Activated T-cell treated with anti-CD3 and anti-CD28 coated beads, Interleukin-2, amount 50 U/mL, for 1 hour (primary cell): ENCODE results near the gene EFCC1.
A peak's percentile ranks its signal among the peaks of the same experiment; 100 is the strongest.

Experiments used
- DNase-seq: peaks from one replicate; pipeline ENCODE4 v3.0.0-alpha.2; 2020

Gene EFCC1

DNA sequence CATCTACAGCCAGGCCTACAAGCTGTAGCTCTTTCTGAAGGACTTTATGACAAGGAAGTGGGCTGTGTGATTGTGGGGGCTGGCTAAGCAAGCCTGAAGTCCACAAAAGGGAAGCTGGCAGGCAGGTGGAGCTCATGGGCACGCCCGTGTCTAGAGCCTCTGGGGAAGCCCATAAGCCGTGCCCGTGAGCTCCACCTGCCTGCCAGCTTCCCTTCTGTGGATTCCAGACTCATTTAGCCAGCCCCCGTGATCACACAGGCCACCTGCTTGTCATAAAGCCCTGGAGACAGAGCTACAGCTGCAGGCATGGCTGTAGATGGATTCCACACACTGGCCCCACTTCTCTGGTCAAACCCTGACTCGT, 15.2 kb downstream of the EFCC1 start:
- DNase-seq = peak; percentile 61

DNA sequence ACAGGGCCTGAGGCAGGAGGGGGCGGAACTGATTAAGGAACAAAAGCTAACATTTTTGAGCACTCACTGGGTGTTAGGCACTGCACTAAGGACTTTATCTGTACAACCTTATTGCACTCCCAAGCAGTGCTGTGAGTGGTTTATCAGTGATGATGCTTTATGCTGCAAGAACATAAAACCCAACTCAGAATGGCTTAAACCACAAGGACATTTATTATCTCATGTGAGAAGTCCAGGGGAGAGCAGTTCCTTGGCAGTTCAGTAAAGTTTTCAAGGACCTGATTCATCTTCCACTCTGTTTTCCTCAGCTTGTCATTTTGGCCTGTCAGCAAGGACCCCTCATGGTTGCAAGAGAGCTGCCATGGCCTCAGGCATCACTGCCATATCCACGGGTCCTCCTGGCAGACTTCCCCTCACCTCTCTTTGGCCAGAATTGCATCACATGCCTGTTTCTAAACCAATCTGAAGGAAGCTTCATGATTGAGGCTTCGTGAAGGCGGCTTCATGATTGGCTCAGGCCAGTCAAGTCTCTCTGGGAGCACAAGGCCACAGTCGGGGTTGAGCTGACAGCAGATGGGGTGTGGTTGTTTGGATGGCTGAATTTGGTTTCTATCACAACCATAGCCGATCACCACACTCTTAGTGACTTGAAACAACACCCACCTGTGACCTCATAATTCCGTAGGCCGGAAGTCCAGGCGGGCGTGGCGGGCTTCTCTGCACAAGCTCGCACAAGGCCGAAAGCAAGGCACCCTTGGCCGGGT, 15.8 kb downstream of the EFCC1 start:
- peak; percentile 41 for DNase-seq

DNA sequence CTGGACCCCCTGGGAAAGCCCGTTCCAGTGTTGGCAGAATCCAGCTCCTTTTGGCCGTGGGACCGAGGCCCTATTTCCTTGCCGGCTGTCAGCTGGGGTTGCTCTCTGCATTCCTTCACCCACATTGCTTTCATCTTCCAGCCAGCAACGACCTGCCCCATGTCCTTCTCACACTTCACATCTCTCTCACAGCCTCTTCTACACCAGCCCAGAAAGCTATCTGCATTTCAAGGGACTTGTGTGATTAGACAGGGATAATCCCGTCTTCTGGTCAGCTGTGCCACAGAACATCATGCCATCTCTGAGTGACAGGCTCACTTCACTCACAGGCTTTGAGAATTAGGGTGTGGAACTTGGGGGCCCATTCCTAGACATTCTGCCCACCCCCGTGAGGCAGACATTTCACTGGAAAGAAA, 16.4 kb downstream of the EFCC1 start:
- DNase-seq = no peak

DNA sequence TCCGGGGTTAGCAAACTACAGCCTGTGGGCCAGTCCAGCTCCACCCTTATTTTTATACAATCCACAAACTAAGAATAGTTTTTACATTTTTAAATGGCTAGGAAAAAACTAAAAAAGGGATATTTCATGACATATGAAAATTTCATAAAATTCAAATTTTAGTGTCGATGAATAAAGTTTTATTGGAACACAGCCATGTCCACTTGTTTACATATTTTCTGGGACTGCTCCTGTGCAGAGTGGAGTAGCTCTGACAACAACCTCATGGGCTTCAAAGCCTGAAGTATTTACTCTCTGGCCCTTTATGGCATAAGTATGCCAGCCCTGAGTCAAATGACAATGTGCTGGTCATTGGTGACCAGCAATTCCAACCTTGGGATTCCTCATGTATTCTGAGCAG, 17.2 kb downstream of the EFCC1 start:
- DNase-seq = no peak

DNA sequence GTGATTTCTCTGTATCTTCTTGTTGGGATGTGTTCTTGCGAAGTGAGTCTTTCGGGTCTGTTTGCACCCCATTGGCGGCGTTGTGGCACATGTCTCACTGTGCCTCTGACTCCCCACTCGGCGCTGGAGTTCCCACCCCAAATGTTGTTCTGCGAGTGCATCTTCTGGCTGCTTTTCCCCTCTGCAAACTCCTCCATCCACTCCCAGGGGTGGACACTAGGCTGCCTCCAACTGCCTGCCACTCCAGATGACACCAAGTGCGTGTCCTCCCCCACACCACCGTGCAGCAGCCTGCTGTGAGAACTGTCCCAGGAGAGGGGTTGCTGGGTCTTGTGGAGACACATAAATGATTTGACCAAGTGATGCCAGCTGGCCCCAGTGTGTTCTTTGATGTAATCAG, 17.6 kb downstream of the EFCC1 start:
- no peak for DNase-seq

DNA sequence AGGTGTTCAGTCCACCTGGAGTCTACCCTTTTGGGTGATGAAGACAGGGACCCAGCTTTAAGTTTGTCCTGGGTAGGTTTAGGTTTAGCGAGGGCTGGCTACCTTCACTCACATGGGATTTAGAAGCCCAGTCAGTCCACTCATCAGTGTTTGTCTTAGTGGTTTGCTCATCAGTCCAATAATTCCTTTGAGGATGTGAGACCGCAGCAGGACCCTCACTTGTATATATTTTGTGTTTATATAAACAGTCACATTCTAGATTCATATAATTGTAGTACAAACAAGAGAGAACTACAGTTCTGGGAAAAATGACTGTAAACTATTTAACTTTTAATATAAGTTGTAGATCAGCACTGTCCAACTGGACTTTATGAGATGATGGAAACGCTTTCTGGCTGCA, 18.2 kb downstream of the EFCC1 start:
- DNase-seq = no peak

DNA sequence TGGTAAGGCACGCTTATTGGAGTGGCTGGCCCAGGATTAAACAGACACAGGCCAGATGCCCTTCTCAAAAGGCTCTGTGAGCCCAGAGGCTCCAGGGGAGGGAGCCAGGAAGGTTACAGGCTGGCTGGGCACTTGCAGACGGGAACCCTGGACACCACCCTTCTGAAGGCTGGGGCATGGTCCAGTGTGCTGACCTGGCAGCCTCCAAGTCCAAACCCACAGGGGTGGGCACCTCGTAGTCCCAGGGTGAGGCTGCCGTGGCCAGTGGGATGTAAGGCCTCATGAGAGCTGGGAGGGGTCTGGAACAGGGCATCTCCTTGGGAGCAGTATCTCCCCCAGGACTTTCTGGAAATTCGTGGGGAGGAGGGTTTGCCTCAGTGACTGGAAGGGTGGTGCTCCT, 19.6 kb downstream of the EFCC1 start:
- no peak for DNase-seq

DNA sequence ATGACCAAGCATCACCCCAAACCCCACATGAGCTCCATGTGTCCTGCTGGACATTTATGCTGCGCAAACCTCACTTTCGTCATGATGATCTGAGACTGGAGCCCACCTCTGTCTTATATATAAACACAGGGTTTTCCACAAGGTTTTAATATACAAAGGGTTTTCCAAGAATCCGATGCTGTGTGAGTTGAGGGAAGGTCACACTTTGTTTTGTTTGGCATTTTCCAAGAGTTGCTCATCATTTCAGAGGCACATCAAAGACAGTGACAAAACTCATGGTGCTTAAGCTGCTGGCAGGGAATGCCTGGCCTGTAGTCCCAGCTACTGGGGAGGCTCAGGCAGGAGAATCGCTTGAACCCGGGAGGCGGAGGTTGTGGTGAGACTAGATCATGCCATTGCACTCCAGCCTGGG, 20.0 kb downstream of the EFCC1 start:
- DNase-seq = no peak

DNA sequence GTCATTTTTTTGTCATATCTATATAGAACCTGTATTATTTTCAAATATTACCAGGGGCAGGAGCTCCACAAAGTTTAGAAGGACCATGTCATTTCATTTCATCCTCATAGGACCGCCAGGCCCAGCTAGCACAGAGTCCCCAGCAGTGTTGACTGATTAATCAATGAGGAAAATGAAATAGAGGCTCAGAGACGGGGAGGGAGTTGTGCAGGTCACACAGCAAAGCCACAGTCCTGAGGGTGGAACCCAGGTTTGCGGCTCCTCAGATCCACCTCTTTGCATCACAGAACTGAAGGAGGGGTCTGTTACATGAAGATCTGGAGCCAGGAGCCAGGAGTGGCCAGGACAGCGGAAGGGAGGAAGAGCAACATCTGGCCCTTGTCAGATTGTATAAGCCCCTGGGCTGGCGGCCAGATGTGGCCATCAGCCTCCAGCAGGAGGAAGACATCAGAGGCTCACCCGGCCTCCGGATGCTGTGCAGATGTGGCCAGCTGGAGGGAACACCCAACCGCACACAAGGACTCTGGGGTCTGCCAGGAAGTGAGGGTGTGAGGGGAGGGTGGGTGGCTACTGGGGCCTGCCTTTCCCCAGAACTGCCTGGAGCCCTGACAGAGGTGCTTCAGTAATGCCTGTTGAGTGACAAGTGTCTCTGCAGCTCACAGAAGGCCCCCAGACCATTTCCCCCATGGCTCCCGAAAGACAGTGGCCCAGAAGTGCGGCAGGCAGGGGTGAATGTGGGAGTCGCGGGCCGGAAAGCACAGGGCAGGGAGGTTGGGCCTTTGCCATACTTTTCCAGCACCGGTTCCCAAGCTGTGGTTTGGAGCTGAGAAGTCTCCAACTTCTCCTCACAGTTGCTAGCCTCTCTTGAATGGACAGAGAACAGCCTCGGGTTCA, 21.3 kb downstream of the EFCC1 start:
- no peak for DNase-seq

DNA sequence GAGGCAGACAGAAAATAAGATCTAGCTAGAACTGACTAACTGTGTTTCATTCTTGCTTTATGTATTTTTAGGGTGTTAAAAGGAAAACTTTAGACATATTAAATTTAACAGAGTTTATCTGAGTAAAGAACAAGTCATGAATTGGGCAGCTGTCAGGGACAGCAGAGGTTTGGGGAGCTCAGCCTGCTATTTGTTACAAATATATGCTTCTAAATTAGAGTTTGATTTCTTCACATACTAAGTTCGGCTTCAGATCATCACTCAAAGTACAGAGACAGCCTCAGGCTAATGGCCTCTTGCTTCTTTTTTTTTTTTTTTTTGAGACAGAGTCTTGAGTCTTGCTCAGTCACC, 21.9 kb downstream of the EFCC1 start:
- no peak for DNase-seq

DNA sequence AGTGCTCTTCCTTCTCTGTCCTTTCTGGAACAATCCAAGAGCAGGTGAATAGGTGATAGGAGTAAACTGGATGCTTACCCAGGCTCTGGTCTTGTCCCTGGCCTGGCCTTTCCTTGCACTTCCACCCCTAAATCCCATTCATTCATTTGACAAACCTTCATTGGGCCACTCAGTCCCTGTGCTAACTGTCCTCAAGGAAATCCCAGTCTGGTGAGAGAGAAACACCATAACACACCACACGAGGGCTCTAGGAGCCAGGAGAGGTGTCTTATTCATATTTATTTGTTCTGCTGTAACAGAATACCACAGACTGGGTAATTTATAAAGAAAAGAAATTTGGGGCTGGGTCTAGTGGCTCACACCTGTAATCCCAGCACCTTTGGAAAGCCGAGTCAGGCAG, 22.8 kb downstream of the EFCC1 start:
- no peak for DNase-seq

DNA sequence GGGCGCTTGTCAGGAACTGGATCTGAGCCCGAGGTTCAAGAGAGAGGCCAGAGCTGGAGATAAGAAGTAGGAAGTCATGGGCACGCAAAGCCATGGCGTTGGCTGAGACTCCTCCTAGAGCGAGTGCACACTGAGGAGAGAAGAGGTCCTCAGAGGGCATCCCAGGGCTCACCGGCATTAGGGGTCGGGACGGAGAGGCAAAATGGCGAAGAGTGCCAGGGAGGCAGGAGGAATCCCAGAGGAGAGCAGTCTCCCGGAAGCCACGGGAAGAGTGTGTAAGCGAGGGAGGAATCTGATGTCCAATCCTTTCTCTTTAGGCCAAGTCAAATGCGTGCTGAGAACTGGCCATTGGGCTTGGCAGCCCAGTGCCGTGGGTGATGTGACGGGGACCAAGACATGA, 24.0 kb downstream of the EFCC1 start:
- DNase-seq = no peak

DNA sequence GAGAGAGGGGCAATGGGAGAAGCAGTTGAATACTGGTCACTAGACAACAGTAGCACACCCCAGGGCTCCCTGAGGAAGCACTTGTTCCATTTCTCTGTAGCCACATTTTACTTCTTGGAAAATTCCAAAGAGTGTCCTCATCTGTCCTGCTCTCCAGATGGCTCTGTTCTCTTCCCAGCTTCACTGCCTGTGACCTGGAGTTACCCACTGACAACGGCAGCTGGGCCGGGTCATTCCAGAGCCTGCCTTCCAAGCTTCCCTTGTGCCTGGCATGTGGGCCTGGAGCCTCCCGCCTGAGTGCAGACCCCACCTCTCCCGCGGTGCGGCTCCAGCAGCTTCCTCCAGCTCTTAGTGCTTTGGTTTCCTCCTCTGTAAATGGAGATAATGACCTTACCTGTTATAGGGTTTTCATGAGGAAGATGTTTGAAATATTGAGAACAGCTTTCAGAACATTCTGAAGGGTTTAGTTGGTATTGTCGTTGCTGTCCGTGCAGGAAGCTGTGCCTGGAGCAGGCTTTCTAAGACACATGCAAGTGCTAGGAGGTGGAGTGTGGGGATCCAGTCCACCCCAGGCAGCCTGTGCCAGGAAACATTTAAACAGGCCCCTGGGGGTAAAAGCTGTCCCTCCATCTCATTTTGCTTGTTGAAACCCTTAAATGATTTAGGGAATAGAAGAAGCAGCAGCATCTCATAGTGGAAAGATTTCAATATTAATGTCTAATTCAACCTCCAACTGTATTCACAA, 24.8 kb downstream of the EFCC1 start:
- no peak for DNase-seq

DNA sequence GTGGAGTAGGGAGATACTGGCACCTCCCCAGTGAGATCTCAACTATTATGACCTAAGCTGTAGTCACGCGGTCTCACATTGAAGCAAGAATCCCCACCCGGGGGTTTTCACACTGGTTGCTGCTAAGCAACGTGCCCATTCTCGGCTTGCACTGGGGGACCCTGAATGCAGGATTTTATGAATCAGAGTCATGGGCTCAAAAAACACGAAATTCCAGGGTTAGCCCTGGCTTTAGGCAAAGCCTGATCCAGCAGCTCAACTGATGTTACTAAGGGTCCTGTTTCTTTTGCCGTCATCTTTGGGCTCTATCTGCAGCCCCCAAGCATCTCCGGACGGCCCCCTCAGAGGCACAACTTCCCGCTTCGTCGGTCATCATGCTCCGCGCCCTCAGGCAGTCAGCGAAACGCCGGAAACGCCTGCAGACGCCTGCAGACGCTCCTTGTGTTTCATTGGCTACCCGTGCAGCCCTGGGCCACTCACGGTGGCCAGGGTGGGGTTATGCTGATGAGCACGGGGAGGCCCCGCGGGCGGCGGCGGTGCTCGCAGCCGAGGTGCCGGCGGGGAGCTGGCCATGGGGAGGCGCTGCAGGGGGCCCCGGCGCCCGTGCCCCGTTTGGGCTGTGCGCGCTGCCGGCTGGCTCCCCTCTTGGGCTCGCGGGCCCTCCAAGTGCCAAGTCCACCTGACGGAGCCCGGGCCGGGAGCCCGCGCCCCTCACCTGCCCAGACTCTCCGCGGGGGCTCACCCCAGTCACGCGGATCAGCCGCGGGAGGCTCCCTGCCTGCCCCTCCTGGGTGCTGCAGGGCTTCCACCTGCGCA, 25.8 kb downstream of the EFCC1 start:
- peak; percentile 90 for DNase-seq

DNA sequence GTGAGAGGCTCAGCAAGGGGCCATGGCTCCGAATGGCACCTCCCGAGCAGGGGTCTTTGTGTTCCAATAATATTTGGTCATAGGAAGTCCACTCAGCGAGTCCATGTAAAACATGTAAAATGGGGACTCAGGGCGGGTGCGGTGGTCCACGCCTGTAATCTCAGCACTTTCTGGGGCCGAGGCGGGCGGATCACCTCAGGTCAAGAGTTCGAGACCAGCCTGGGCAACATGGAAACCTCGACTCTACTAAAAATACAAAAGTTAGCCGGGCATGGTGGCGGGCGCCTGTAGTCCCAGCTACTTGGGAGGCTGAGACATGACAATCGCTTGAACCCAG, 26.4 kb downstream of the EFCC1 start:
- DNase-seq = no peak

DNA sequence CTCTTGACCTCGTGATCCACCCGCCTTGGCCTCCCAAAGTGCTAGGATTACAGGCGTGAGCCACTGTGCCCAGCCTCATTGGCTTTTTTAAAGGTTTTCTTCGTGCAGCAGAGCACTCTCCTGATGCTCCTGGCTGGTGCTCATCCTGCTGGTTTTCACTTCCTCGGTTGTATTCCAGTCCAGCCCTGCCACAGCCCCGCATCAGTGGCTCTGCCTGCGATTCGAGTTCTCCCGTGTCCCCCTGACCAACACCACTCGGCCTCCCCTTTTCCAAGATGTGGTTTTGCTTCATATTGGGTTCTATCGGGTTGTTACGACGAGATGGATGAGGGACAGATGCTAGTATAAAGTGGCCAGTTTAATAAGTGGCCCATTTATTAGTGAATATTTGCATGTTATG, 27.8 kb downstream of the EFCC1 start:
- DNase-seq = no peak

DNA sequence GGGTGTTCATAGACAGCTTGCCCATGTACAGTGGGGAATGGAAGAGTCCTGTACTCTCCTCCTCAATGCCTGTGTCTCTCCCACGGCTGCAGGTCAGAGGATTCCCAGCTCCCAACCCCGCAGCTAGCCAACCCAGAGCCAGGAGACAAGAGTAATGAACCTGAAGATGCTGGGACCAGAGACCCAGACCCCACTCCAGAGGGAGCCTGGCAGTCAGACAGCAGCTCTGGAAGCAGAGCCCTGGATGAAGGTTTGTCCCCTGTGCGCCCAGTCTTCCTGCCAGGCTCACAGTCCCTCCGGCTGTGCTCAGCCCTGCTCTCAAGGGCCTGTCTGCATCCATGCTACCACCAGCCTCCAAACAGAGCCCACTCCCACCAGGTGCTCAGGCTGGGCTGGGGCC, 29.5 kb downstream of the EFCC1 start:
- no peak for DNase-seq

DNA sequence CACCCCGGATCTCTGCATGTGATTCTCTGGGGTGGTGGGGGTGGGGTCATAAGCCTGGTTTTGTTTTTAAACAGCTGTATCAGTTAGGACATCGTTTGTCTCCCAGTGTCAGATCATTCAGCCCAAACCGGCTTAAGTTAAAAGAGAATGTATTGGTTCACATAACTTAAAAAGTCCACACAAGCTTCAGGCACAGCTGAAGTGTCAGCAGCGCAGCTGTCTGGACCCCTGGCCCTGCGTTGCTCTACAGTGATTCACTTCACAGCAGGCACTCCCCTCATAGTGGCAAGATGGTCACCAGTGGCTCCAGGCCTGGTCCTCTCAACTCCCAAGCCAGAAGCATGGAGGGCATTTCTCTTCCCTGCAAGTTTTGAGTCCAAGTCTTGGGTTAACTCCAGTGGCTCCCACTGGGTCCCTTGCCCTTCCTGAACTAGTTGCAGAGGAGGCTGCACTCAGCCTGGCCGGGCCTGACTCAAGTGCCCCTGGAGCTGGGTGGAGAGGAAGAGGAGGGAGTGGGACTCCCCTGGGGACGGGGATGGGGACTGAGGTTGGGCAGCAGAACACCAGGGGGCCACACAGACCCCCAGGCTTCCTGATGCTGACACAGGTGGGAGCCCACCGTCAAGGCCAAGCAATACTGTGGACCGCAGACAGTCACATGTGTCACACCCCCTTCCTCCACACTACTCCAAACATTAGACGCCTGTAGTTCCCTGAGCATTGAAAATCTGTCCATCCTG, 30.5 kb downstream of the EFCC1 start:
- DNase-seq = no peak

DNA sequence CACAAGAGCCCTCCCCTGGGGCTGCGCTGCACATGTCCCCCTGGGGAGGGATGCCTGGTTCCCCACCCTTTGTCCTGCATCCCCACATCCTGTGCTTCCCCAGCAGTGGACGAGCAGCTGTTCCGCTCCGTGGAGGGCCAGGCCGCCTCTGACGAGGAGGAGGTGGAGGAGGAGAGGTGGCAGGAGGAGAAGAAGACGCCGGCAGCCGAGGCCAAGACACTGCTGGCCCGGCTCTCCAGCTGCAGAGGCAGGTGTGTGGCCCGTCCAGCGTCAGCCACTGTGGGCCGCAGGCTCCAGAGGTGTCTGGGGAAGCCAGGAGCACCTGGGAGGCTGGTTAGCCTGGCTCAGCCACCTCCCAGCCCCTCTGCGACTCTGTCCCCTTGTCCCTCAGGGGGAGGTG, 31.6 kb downstream of the EFCC1 start:
- no peak for DNase-seq

DNA sequence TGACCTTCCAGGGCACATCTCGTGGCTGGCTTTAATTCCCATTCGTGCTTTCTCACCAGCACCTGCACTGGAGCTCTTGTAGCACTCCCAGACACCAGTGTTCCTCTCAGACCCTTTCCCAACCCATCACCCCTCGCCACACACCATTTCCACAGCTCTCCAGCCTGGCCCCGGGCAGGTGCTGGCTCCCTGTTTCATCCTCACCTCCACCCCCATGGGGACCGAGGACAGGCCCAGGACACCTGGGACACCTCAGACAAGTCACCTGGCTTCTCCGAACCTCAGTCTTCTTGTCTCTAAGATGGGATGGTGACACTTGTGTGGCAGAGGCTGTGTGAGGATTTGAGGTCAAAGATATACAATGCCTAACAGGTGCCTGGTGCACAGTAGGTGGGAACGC, 32.0 kb downstream of the EFCC1 start:
- DNase-seq = no peak

DNA sequence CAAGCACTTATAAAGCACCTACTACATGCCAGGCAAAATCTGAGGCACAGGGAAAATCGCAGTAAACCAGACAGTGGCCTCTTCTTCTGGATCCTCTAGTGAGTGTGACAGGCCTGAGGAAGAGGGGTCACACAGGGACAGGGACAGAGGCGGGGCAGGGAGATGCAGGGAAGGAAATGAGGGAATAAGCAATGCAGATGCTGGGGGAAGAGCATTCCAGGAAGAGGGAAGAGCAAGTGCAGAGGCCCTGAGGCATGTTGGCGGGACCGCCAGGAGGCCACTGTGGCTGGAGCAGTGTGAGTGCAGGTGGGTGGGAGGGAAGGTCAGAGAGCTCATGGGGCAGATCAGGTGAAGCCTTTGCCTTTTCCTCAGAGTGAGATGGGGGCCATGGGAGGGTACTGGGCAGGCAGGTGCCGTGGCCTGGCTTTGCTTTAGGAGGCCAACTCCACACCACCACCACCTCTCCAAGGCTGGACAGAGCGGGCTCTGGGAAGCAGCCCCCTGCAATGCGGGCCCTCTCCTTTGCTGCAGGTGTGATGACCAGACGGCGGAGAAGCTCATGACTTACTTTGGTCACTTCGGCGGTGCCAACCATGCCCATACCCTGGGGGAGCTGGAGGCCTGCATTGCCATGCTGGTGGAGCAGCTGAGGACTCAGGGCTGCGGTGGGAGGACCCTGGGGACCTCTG, 32.7 kb downstream of the EFCC1 start:
- DNase-seq = no peak

DNA sequence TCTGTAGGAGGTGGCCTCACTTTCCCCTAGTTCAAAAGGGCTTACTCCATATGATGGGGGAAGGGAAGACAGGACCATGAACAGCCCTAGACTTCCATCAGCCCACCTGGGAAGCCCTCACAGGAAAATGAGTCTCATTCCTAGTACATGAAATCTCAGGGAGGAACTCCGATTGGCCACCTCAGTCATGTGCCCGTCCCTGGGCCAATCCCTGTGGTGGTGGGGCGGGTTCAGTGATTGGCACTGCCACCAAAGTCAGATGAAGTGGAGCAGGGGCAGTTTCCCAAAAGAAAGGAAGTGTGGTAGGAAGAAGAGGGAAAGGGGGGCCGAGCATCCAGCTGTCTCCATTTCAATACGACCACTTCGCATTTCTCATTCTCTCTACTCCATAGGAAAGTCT, 33.5 kb downstream of the EFCC1 start:
- DNase-seq = no peak
